GM21423 (cell line): ENCODE measurements around the gene TCF4.

Experiments used
- ATAC-seq: cut with Tn5 transposase; IDR thresholded peaks from one replicate; pipeline ENCODE4 v1.9.1; 2021; ENCODE audit warnings: mild to moderate bottlenecking, moderate library complexity; ENCODE audit not compliant: unreplicated experiment

TCF4 gene

DNA sequence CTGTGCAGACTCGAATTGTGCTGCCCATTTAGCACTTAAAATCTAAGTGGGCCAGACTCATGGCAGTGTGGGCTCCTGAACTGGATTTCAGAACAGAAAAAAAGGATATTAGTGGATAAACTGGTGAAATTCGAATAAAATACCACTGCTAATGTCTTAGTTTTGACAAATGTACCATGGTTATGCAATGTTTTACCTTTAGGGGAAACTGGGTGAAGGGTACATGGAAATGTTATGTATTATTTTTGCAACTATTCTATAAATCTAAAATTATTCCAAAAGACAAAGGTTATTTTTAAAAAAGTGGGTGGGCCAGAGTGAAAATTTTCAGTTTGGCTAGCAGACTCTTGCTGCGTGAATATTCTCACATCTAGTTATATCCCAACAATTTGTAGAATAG lies 368.2 kb downstream of the TCF4 start:
- ATAC-seq, result no peak

DNA sequence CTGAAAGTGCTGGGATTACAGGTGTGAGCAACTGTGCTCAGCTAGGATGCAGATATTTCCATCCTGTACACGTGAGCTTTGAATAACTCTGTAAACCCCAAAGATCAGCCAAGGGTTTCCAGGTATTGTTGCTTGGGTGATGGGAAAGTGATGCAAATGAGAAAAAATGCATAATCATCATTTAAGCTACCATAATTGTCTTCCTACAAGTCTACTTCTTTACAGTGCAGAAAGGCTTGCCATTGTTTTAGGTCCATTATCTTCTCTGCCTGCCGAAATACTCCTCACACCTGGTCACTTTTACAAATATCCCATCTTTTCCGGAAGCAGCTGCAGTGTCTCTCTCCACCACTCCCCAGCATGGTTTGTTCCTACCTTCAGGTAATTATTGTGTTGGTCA lies 368.9 kb downstream of the TCF4 start:
- ATAC-seq, result no peak

DNA sequence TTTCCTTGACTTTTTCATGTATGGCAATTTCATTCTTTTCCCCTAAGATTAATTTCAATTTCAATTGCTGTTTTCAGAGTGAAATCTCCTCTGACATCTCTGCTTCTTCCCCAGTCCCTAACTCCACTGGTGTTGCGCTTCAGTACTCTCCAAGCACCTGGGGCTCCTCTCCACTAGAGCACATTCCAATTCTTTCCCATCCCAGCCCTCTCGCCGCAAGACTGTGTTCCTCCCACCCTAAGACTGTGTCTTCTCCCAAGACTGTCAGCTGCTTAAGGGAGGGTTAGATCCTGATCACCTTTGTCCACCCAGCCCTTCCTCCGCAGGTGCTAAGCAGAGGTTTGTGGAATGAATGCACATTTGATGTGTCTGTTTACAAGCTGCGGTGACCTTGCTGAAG lies 373.0 kb downstream of the TCF4 start:
- ATAC-seq, result no peak

DNA sequence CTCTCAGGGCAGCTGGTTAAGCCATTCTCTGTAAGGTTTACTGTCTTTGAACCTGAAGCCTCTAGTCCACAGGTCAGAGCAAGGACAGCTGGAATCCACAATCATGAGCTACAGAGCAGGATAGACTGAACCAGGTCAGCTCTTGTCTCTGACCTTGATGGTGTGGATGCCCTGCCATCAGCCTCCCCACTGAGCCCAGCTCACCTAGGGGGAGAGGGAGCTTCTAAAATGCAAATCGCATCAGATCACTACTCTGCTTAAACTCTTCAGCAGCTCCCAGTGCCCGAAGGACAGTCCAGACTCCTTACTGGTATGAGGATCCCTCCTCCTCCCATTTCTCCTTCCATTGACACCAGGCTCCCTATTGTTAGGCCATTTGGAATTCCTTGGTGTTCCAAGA lies 373.5 kb downstream of the TCF4 start:
- no peak for ATAC-seq

DNA sequence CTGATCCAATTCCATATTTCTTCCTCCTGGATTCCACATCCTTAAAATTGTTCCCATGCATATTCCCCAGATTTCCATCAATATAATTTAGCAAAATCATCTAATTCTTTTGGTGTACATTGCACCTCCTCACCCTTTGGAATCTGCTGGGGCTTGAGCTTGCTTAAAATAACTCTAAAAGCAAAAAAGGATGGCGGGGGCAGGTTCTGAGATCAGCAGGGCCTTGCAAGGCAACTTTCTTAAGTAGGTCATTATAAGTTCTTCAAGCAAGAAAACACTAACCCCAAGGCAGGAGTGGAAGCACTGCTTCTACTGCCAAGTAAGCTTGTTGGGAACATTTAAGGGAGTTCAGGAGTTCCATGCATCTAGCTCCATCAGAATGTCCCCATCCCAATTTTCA lies 374.4 kb downstream of the TCF4 start:
- no peak for ATAC-seq

DNA sequence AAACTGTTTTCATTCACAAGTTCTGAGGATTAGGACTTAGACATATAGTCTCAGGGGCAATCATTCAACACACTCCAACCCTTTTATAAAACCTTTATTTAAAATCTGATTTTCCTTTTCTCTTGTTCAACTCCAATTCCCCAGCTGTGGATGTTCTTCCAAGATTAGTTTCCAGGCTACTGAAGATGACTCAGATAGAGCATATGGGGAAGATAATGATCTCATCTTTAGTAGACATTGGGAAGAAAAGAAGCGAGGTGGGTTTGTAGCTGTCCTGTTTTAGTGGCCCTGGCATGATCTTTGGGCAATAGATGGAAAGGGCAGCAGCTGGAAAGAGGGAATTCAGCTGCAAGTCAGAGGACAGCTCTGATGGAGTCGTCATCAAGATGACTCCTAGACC lies 381.1 kb downstream of the TCF4 start:
- ATAC-seq, result no peak

DNA sequence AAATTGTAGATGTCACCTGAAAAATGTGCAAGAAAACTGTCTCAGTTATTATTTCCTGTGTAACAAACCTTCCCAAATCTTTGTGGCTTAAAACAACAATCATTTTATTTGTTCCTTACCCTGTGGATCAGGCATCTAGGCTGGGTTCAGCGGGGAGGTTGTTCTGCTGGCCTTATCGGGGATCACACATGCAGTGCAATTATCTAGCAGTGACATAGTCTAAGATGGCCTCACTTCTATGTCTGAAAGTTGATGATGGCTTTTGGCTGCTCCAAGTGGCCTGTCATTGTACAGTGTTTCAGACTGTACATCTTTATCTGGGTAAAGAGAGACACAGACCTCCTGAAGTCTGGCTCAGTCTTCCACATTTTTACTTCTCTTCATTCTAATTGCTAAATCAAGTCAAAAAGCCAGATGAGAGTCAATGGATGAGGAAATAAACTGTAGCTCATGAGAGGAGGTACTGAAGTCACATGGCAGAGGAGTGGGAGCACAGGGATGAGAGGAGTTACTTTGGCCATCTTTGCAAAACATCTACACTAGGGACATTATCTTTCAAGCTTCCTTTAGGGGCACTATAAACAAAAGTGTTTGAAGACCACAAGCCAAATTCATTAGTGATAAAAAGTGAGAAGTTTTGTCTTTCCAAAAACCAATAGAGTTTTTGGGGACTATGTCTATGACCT lies 385.6 kb downstream of the TCF4 start:
- ATAC-seq, result no peak

DNA sequence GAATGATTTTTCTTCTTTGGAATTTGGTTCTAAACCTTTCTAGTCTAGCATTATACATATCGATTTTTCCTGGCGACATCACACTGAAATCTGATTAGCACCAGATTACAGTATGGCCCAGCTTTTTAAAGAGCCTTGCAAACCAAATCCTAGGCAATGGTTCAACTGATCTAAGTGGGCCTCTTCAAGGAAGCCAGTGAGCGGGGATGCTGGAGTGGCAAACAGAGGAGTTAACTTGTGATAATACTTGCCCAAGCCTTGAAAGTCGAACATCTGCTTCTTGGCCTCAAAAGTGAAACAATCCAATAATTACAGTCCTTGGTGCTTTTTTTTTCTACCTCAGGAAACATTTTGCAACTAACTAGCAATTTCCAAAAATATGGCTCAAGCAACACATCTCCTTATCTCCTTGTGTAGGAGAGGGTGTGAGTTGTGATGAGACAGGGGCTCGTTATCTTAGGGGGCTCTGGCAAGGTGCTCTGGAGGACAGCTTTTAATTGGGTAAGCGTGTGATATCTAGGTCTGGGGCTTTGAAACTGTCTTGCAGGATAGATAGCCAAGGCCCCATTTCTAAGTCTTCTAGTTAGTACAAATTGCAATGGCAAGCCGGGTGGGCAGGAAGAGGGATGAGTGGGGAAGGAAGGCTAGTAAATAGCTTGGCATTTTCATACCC lies 388.6 kb downstream of the TCF4 start:
- ATAC-seq, result no peak

DNA sequence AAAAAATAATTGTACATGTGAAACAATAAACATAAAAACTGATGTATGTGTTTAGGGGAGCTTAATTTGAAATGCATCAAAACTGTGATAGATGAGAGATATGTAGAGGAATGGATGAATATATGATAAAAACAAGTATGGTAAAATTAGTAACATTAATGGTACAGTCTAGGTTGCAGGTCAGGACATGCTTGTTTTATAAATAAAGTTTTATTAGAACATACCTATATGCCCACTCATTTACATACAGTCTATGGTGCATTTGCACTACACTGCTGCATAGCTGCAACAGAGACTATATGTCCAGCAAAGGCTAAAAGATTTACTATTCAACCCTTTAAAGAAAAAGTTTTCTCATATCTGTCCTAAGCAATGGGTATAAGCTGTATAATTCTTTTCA lies 392.1 kb downstream of the TCF4 start:
- ATAC-seq, result no peak

DNA sequence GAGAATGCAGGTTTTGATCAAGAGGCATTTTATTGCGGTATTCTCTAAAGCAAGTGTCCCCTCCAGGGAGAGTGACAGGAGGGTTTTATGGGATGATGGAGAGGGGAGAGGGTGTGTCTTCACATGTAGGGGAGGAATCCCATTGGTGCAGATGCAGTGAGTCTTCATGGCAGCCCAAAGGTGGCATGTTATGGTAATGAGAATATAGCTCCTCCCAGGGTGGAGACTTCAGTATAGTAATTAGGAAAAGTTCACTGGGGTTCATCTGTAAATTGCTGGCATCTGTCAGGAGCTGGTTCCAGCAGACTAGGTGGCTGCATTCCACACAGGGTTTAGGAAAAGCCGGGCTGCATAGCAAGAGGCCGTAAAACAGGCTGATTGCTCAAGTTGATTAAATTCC lies 398.0 kb downstream of the TCF4 start:
- no peak for ATAC-seq

DNA sequence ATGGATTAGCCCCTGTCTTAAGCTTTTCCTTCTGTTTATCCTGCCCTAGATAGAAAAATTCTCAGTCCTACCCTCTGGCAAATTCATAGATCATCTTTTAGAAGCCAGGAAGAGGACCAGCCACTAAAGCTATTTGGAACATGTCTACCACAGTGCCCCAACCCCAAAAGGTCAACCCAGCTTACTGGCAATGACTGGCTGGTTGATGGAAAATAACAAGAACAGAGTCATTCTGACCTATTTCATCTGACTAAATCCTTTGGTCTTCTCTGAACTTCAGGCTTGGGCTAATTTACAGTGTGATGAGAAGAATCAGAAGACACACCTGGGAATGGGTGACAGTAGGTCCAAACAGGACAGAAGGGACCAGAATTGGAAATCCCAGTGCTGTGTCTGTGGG lies 401.4 kb downstream of the TCF4 start:
- no peak for ATAC-seq

DNA sequence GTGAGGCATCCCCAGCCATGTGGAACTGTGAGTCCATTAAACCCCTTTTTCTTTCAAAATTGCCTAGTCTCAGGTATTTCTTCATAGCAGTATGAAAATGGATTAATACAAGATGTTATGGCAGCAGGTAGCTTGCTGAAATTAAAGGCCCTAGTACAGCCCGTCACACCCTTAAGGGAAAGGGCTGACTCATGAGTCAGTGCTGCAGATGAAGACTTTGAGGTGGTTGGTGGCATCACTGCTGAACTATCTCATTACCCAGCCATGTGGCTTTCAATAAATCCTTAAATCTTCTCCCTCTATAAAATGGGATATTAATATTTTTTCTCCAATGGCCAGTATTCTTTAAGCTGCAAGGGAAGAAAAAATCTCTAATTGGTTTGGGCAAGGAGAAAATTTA lies 402.6 kb downstream of the TCF4 start:
- ATAC-seq, result no peak

DNA sequence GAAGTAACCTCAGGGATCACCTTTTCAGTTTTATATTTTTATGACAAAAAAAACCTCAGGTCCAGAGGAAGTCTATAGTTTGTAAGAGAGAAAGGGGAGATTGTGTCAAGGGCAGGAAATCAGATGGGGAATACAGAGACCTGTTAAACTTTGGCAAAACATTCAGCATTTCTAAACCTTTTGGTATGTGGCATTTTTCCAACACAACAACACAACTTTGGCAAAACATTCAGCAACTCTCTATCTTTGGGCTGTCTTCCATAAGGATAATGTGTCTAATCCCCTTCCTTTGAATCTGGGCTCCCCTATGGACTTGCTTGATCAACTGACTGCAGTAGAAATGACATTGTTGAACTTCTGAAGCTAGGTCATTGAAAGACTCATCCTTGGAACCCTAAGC lies 408.2 kb downstream of the TCF4 start:
- ATAC-seq, result no peak

DNA sequence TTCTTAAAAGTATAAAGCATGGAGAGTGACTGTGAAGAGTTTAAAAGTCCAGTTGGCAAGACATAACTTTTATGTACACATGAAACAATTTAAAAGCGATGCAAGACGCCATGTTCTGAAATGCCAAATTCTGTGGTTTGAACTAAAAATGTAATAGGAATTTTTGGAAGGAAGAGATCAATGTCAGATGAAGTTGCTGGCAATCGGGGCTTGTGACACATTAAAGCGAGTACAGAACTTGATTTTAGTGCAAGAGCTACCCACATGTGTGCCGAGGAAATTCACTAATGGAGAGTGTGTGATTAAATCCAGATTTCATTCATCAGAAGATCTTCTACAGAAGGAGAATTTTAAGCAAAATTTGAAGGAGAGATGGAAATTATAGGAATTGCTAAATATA lies 408.6 kb downstream of the TCF4 start:
- ATAC-seq, result no peak

DNA sequence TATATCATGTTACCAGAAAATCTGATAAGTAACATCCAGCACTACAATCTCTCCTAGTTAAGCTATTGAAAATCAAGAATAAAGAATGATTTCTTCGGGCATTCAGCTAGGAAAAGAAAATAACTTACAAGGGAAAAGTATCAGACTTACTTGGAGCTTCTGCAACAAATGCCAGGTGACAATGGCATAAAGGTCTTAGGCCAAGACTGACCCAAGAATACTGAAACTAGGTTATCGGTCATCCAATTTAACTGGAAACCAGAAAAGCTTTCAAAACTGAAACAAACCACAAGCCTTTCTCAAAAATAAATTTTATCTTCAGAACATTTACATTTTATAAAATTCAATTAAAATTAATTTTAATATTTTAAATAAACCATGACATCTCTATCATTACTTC lies 414.7 kb downstream of the TCF4 start:
- no peak for ATAC-seq
